Spinal cord (tissue), 10 donors: ENCODE measurements around the gene ITGB4. TPM values are rescaled to one million over a fixed set of nuclear protein-coding genes. Genes with fewer than 3 reads are reported as not detected.

ENCODE experiments used
- DNase-seq, 6 donors: peaks; one replicate each; pipeline versions ENCODE4 v3.0.0 to v3.0.0-alpha.2; 2013 to 2015; ENCODE audit warnings: low spot score in 6 of 6, low read depth in 4 of 6
- H3K27ac ChIP-seq: one replicate; pipeline ENCODE4 v1.5.1; 2013; ENCODE audit warnings: low read depth, low read length, control low read depth
- H3K27me3 ChIP-seq: one replicate; pipeline ENCODE4 v1.6.1; 2013; ENCODE audit warnings: low read length; ENCODE audit not compliant: control insufficient read depth, insufficient read depth
- H3K36me3 ChIP-seq: one replicate; pipeline ENCODE4 v1.6.1; 2013; ENCODE audit warnings: low read length; ENCODE audit not compliant: control insufficient read depth, insufficient read depth
- H3K4me1 ChIP-seq: one replicate; pipeline ENCODE4 v1.6.1; 2013; ENCODE audit warnings: low read length; ENCODE audit not compliant: control insufficient read depth, insufficient read depth
- H3K4me3 ChIP-seq: one replicate; pipeline ENCODE4 v1.5.1; 2013; ENCODE audit warnings: low read depth, low read length, control low read depth
- H3K9me3 ChIP-seq: one replicate; pipeline ENCODE4 v1.6.1; 2013; ENCODE audit warnings: low read length; ENCODE audit not compliant: control insufficient read depth, insufficient read depth
- WGBS: methylation state at CpG from one replicate; pipeline ENCODE4 v1.1.5; 2013; ENCODE audit warnings: missing lambda C conversion rate; ENCODE audit not compliant: insufficient coverage; 5-methylcytosine and 5-hydroxymethylcytosine counted together
- polyA plus RNA-seq, 2 donors: library from polyadenylated mRNA; unstranded; fragments of 120-200 nt; gene quantifications; one replicate each; pipeline ENCODE4 v1.2.1, GENCODE V29; 2013; ENCODE audit not compliant: insufficient read length in 2 of 2
- total RNA-seq, 2 donors: library from RNA; depleted of rRNA in 1 of 2; stranded (reverse); fragments of 120-200 nt in 1 of 2; fragments of >200 nt in 1 of 2; gene quantifications; one replicate each; pipeline versions ENCODE4 v1.2.3 to v1.2.4, GENCODE V29; 2013 to 2014
- donor health status: healthy.

ITGB4 gene
- total and polyA plus RNA-seq, 4 donors = 24.0 to 57.9 (median 43.1) TPM

DNA sequence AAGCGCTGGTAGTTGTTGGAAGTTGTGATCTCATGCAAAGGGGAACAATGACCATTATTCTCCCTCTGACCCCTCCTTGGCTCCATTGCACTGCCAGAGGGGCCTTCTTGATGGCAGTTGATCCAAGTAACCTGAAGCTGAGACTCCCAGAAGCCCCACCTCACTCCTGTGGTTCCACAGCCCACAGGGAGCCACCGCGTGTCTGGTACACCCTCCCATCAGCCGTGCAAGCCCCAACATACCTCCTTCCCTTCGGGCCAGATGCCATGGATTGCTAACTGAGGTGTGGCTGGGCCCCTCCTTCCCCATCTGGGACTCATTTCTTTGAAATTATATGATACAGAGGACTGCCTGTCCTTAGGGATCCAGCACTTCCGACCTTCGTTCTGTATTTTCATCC lies 36.3 kb upstream of the ITGB4 start:
- peak overlapping the region; percentile 84 for H3K27ac ChIP-seq
- no peaks in the 10 kb centered on the region for H3K27me3 ChIP-seq
- H3K9me3 ChIP-seq = no peaks in the 10 kb centered on the region
- peaks cover 48% of the 10 kb centered on the region for H3K4me1 ChIP-seq
- 100% methylated on average over 1 of the region's 7 CpGs for WGBS
- no peak overlapping the region for H3K4me3 ChIP-seq
- H3K36me3 ChIP-seq = peaks cover 23% of the 10 kb centered on the region
- DNase-seq = peak in 1 of 6 donors; percentile 46

DNA sequence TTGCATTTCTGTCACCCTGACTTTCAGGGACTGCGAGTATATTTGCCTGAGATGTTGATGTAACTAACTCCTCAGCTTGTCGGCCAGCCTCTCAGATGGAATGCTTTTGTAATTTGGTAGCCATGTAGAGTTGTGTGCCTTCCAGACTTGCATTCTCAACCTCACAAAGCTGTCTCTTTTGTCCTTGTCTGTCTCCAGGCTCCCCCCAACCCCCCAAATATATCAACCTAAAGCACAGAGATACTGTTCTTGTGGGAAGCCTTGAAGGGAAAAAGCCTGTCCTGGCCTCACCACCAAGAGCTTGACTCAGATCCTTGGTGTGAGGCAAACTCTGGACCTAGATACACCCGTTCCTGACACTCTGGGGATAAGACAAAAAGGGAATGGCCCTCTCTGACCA lies 35.8 kb upstream of the ITGB4 start:
- H3K4me1 ChIP-seq = peaks cover 47% of the 10 kb centered on the region
- H3K9me3 ChIP-seq = no peaks in the 10 kb centered on the region
- peak overlapping the region; percentile 84 for H3K27ac ChIP-seq
- no peaks in the 10 kb centered on the region for H3K27me3 ChIP-seq
- H3K36me3 ChIP-seq = peaks cover 18% of the 10 kb centered on the region
- no peak for DNase-seq
- H3K4me3 ChIP-seq = no peak overlapping the region
- WGBS = 80% methylated on average over 2 of the region's 3 CpGs

DNA sequence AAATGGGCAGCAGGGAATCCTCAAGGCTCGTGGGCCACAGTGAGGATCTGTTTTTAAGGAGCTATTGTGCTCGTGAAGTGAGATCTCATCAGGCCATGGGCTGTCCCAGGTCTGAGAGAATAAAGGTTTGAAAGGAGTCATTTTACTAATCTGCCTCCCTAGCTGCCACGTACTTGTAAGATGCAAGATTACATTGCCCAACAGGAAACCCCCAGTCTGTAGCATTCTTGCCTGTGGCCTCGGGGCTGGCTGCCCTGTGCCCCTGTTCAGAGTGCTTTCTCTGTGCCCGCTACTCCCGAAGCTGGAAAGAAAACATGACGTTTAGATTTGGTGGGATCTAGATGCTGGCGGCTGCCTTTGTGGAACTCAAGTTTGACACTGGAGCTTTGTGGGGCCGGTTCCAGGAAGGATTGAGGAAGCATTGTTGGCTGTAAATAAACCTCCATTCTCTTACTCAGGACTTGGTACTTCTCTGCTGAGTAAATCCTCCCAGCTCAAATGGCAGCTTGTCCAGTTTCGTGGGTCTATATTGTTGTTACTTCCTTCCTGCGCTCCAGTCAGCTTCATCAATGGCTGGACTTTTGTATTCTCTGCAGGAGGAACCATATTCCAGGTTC lies 32.9 kb upstream of the ITGB4 start:
- Histone ChIP-seq H3K4me1 (peaks cover 75% of the 10 kb centered on the region), H3K36me3 (peaks cover 23% of the 10 kb centered on the region), H3K9me3 (no peaks in the 10 kb centered on the region), H3K4me3 (no peak overlapping the region), H3K27ac (peak overlapping the region; percentile 99), H3K27me3 (no peaks in the 10 kb centered on the region)
- WGBS = 39% methylated on average over 9 of the region's 11 CpGs
- peak in 2 of 6 donors; percentile 43 to 61 for DNase-seq

DNA sequence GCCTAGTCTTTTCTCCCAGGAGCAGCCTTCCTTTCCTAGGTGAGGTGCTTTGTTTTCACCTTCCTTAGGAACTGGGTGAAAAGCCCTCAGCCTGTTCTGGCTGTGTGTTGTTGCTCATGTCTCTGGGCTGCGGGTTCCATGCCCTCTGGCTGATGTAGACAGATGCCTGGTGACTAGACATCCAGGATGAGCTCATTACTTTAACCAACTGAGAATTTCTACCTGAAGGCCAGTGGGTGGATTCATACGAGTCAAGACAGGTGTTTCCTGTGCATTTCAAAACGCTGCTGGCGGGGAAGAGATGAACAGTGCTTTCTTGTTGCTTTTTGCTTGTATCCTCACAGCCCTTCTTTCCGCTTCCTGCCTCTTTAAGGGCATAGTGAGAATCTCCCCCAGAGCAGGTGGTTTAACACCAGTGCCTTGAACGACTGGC lies 31.8 kb upstream of the ITGB4 start:
- Histone ChIP-seq H3K27me3 (no peaks in the 10 kb centered on the region), H3K36me3 (peaks cover 34% of the 10 kb centered on the region), H3K27ac (peak overlapping the region; percentile 99), H3K9me3 (no peaks in the 10 kb centered on the region), H3K4me3 (no peak overlapping the region), H3K4me1 (peaks cover 86% of the 10 kb centered on the region)
- 50% methylated on average over 1 of the region's 6 CpGs for WGBS
- DNase-seq = no peak

DNA sequence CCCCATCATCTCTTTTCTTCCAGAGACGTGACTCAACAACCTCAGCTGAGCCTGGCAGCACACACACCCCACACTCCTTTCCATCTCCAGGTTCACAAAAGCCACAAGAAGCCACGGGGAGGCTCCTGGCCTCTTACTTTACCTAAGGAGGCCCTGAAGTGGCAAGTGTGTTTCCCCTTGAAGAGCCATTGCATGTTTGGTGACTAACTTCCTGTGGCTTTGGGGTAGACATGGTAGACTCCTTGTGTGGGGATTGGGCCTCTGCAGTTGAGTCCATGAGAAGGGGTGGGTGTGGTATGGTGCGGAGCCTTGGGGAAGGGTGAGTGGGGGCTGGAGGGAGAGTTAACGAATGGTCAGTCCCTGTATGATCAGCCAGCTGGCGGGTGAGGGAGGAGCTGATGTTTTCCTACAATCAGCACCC lies 29.9 kb upstream of the ITGB4 start:
- Histone ChIP-seq H3K27me3 (no peaks in the 10 kb centered on the region), H3K9me3 (no peaks in the 10 kb centered on the region), H3K4me3 (no peak overlapping the region), H3K4me1 (peaks cover 90% of the 10 kb centered on the region), H3K27ac (peak overlapping the region; percentile 99), H3K36me3 (peaks cover 39% of the 10 kb centered on the region)
- DNase-seq = no peak
- 45% methylated on average over 4 of the region's 5 CpGs for WGBS

DNA sequence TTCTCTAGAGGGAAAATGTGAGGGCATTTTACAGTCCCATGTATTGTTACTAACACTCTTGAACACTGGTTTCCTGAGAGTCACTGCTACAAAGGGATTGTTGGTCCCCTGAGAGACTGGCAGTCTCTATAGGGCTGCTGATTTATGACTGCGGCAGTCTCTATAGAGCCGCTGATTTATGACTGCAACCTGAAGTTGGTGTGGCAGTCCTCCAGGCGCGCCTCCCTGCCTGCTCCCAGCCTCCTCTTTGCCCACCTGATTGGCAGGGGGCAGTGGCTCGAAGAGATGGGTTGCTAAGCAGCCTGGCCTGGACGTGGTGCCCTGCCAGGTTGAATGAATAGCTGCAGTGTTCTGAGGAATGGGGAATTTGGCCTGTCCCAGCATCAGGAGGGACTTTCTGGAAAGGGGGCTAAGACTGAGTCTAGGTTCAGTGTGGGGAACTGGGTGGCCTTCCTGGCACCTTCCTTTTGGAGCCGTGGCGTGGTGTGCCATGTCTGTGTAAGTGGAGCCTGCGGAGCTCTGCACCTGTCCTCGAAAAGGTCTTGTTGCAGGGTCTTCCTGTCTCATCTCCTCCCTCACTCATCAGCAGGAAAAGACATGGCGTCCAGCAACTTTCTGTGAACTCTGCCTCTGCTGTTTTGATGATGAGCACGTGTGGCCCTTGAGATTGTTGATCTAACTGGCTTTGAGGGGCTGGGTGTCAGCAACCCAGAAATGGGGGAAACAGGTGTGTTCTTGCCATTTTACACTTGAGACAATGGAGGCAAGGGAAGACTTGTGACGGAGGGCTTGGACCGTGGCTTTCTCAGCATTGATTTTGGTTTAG lies 29.2 kb upstream of the ITGB4 start:
- H3K27ac ChIP-seq = peak overlapping the region; percentile 99

DNA sequence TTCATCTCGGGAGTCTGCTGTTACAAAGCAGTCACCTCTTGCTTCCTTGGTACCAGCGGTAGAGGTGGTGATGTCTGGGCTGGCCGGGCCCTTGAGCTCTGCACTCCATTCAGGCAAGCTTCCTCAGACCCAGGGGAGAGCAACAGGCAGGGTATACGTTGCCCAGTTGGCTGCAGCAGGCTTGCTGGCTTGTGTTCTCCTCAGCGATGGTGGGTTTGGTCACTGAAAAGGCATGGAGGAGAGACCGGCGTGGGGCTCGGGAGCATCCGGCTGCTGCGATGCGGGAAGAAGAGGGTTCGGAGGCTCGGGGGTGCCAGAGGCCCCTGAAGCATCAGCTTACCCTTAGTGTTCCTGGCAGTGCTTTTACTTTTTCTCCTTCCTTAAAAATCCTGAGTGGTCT lies 28.3 kb upstream of the ITGB4 start:
- Histone ChIP-seq H3K4me1 (peaks cover 92% of the 10 kb centered on the region), H3K27me3 (no peaks in the 10 kb centered on the region), H3K27ac (peak overlapping the region; percentile 99), H3K36me3 (peaks cover 48% of the 10 kb centered on the region), H3K9me3 (no peaks in the 10 kb centered on the region), H3K4me3 (no peak overlapping the region)
- peak in 2 of 6 donors; percentile 49 to 66 for DNase-seq
- 27% methylated on average over 11 of the region's 13 CpGs for WGBS

More for the DNA sequence above, 29.2 kb upstream of the ITGB4 start:
- Histone ChIP-seq H3K4me3 (no peak overlapping the region), H3K9me3 (no peaks in the 10 kb centered on the region), H3K36me3 (peaks cover 42% of the 10 kb centered on the region), H3K4me1 (peaks cover 92% of the 10 kb centered on the region), H3K27me3 (no peaks in the 10 kb centered on the region)
- DNase-seq = peak in 5 of 6 donors; percentile 77 to 93 (median 83)
- WGBS = 25% methylated on average over 14 of the region's 14 CpGs

DNA sequence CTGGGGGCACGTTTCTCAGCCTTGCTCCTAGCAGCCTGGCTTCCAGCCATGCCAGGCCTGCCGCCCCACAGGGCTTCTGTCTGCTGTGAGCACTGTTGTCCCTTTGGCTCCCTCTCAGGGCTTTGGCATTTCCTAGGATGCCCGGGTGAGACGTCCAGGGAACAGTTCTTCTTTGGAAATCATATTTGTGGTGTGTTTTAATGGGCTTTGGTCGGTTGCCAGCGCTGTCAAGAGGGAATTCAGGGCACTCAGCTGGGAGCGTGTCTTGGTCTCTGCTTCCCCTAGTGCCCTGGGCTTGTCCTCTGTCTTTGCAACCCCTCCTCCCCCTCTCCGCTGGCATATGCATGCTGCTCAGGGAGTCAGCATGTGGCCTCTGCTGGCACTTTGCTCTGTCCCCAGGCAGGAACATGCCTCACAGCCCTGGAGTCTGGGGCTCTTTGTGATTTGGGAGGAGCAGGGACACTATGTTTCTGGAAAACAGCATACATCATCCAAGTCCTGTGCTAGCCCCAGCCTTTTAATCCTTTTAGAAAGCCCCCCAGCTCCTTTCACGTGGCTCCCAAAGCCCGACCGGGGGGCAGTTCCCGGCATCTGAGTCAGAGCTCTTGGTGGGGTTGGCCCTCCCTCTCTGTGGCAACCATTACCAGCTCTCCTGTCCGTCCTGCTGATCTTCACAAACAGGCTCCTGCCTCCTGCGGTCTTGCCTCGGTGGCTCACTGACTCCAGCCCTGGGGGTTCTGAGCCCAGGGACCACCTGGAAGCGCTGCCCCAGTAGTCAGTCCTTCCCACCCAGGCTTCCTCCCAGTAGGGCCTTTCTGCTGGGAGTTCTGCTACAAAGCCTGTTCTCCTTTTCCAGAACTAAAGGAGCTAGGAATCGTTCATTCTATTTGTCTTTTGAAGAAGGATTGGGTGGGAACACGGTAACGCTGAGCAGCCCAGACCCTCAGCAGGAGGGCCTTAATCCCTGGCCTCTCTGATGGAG lies 27.5 kb upstream of the ITGB4 start:
- Histone ChIP-seq H3K36me3 (peaks cover 50% of the 10 kb centered on the region), H3K27ac (peak overlapping the region; percentile 99), H3K4me3 (no peak overlapping the region), H3K4me1 (peaks cover 92% of the 10 kb centered on the region), H3K27me3 (no peaks in the 10 kb centered on the region), H3K9me3 (no peaks in the 10 kb centered on the region)
- DNase-seq = peak; percentile 80 to 96 (median 86)
- 20% methylated on average over 13 of the region's 19 CpGs for WGBS

DNA sequence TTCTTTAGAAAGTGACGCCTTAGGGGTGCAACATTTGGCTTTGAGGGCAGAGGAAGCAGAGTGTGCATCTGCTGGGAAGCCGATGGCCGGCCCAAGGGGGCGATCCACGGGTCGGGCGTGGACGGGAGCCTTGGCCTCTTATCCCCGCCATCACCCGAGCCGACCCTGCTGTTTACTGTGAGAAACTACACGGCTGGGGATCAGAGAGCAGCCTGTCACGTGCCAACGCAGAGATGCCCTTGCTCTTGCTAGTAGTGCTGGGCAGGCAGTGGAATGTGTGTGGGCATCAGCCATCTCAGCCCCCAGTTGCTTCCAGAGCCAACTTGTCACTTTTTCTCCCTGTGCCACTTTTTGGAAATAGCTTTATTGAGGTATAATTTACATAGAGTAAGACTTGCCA lies 26.7 kb upstream of the ITGB4 start:
- 13% methylated on average over 9 of the region's 14 CpGs for WGBS
- Histone ChIP-seq H3K4me3 (no peak overlapping the region), H3K36me3 (peaks cover 56% of the 10 kb centered on the region), H3K27me3 (no peaks in the 10 kb centered on the region), H3K9me3 (no peaks in the 10 kb centered on the region), H3K27ac (peak overlapping the region; percentile 99), H3K4me1 (peaks cover 92% of the 10 kb centered on the region)
- no peak for DNase-seq
